Immature natural killer cell (primary cell): Measurements from ENCODE around the gene GFER. TPM values are rescaled to one million over a fixed set of nuclear protein-coding genes. Genes with fewer than 3 reads are reported as not detected.

Experiments used
- polyA plus RNA-seq, 3 donors: library from polyadenylated mRNA; unstranded; fragments of 300-500 nt; fragmentation: Illumina TruSeq; gene quantifications; one replicate each; pipeline ENCODE4 v1.2.3, GENCODE V29; 2021

Gene GFER
- polyA plus RNA-seq, 3 donors from 2014 or later = 38.4 to 52.0 (median 40.7) TPM

Other genes starting within 250 kb of the GFER start
- 10 to 100 TPM; 49.4 to 96.9 (median 82.4) TPM for gene NME3, start 212.7 kb upstream of the GFER start, polyA plus RNA-seq
- gene EME2, start 211.4 kb upstream of the GFER start, polyA plus RNA-seq = 1 to 10 TPM in 2 of 3 donors, under 1 TPM in 1; 0.79 to 2.2 (median 1.0) TPM
- 100 to 1,000 TPM; 111 to 139 (median 139) TPM for gene MRPS34, start 211.1 kb upstream of the GFER start, polyA plus RNA-seq
- gene SPSB3, start 201.6 kb upstream of the GFER start, polyA plus RNA-seq = 10 to 100 TPM; 68.3 to 80.4 (median 77.6) TPM
- 100 to 1,000 TPM; 106 to 151 (median 127) TPM for gene NUBP2, start 201.2 kb upstream of the GFER start, polyA plus RNA-seq
- not detected for gene IGFALS, start 190.5 kb upstream of the GFER start, polyA plus RNA-seq
- 10 to 100 TPM; 53.0 to 54.7 (median 54.3) TPM for gene HAGH, start 157.4 kb upstream of the GFER start, polyA plus RNA-seq
- gene FAHD1, start 157.0 kb upstream of the GFER start, polyA plus RNA-seq = 10 to 100 TPM; 22.7 to 35.4 (median 24.8) TPM
- not detected for gene MEIOB, start 112.0 kb upstream of the GFER start, polyA plus RNA-seq
- gene HS3ST6, start 65.8 kb upstream of the GFER start, polyA plus RNA-seq = not detected
- gene MSRB1, start 41.0 kb upstream of the GFER start, polyA plus RNA-seq = 10 to 100 TPM; 34.0 to 66.5 (median 47.0) TPM
- gene RPL3L, start 29.5 kb upstream of the GFER start, polyA plus RNA-seq = not detected
- 100 to 1,000 TPM; 201 to 232 (median 203) TPM for gene NDUFB10, start 24.7 kb upstream of the GFER start, polyA plus RNA-seq
- gene RPS2, start 19.4 kb upstream of the GFER start, polyA plus RNA-seq = 1,000 to 10,000 TPM; 2,221 to 2,989 (median 2,668) TPM
- not detected for gene RNF151, start 17.3 kb upstream of the GFER start, polyA plus RNA-seq
- 10 to 100 TPM; 34.4 to 66.1 (median 59.8) TPM for gene TBL3, start 12.1 kb upstream of the GFER start, polyA plus RNA-seq
- gene NOXO1, start 2.7 kb upstream of the GFER start, polyA plus RNA-seq = under 1 TPM in 1 of 3 donors, not detected in 2; 0.17 TPM
- 1 to 10 TPM; 4.6 to 6.7 (median 6.4) TPM for gene SYNGR3, start 5.8 kb downstream of the GFER start, polyA plus RNA-seq
- 10 to 100 TPM in 1 of 3 donors, 1 to 10 TPM in 2; 1.8 to 10.4 (median 2.9) TPM for gene ZNF598, start 25.6 kb downstream of the GFER start, polyA plus RNA-seq
- not detected for gene NPW, start 35.6 kb downstream of the GFER start, polyA plus RNA-seq
- gene NHERF2, start 42.7 kb downstream of the GFER start, polyA plus RNA-seq = 1 to 10 TPM in 1 of 3 donors, under 1 TPM in 1, not detected in 1; 0.54 to 1.4 TPM
- 10 to 100 TPM; 26.4 to 31.6 (median 29.7) TPM for gene NTHL1, start 63.6 kb downstream of the GFER start, polyA plus RNA-seq
- 10 to 100 TPM; 18.0 to 50.1 (median 29.1) TPM for gene TSC2, start 63.8 kb downstream of the GFER start, polyA plus RNA-seq
- 1 to 10 TPM; 2.7 to 6.7 (median 2.8) TPM for gene PKD1, start 151.7 kb downstream of the GFER start, polyA plus RNA-seq
- gene RAB26, start 164.4 kb downstream of the GFER start, polyA plus RNA-seq = 1 to 10 TPM in 1 of 3 donors, under 1 TPM in 1, not detected in 1; 0.34 to 1.4 TPM
- 1 to 10 TPM; 5.2 to 6.9 (median 5.6) TPM for gene TRAF7, start 171.6 kb downstream of the GFER start, polyA plus RNA-seq
- not detected for gene CASKIN1, start 212.4 kb downstream of the GFER start, polyA plus RNA-seq
- 10 to 100 TPM; 22.5 to 39.1 (median 36.9) TPM for gene MLST8, start 221.3 kb downstream of the GFER start, polyA plus RNA-seq
- gene BRICD5, start 226.7 kb downstream of the GFER start, polyA plus RNA-seq = under 1 TPM in 2 of 3 donors, not detected in 1; 0.10 to 0.36 TPM
- 10 to 100 TPM; 10.4 to 18.4 (median 17.7) TPM for gene PGP, start 230.6 kb downstream of the GFER start, polyA plus RNA-seq
- 10 to 100 TPM in 2 of 3 donors, 1 to 10 TPM in 1; 8.4 to 18.6 (median 10.3) TPM for gene E4F1, start 239.4 kb downstream of the GFER start, polyA plus RNA-seq